ENCODE measurements around the gene NET1.

- TF ChIP-seq, protein P1, sequence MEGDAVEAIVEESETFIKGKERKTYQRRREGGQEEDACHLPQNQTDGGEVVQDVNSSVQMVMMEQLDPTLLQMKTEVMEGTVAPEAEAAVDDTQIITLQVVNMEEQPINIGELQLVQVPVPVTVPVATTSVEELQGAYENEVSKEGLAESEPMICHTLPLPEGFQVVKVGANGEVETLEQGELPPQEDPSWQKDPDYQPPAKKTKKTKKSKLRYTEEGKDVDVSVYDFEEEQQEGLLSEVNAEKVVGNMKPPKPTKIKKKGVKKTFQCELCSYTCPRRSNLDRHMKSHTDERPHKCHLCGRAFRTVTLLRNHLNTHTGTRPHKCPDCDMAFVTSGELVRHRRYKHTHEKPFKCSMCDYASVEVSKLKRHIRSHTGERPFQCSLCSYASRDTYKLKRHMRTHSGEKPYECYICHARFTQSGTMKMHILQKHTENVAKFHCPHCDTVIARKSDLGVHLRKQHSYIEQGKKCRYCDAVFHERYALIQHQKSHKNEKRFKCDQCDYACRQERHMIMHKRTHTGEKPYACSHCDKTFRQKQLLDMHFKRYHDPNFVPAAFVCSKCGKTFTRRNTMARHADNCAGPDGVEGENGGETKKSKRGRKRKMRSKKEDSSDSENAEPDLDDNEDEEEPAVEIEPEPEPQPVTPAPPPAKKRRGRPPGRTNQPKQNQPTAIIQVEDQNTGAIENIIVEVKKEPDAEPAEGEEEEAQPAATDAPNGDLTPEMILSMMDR (IDR thresholded peaks at IDR 0.05 in 8 of 11, conservative IDR thresholded peaks at IDR 0.05 in 3 of 11) = no peak
- no peak for TF ChIP-seq POLR2A (IDR thresholded peaks at IDR 0.05)
- TF ChIP-seq POLR2AphosphoS5 (IDR thresholded peaks at IDR 0.05) = no peak
These were observed 918 bp downstream of the NET1 start for GRCh38 chr10:5413012-5413938.
